Right lobe of liver (tissue), 4 donors: ENCODE data around the gene ACACA.

Experiments used
- CTCF ChIP-seq, 4 donors: fragments of 200-600 bp in 3 of 4; fragments of 450-650 bp in 1 of 4; IDR thresholded peaks; one replicate each; pipeline versions ENCODE4 v1.5.1 to v1.8.0; 2016 to 2022; ENCODE audit warnings: antibody characterized with exemption in 4 of 4, mild to moderate bottlenecking in 2 of 4
- POLR2A ChIP-seq: fragments of 450-650 bp; IDR thresholded peaks from one replicate; pipeline ENCODE4 v1.6.1; 2017; ENCODE audit warnings: antibody characterized with exemption, mild to moderate bottlenecking
- donor health status: DM: no; HTN: no; CAD: no.
- donor health status: DM: no; HTN: no; CAD: no.
- donor health status: DM: no; HTN: yes; CAD: no.

DNA sequence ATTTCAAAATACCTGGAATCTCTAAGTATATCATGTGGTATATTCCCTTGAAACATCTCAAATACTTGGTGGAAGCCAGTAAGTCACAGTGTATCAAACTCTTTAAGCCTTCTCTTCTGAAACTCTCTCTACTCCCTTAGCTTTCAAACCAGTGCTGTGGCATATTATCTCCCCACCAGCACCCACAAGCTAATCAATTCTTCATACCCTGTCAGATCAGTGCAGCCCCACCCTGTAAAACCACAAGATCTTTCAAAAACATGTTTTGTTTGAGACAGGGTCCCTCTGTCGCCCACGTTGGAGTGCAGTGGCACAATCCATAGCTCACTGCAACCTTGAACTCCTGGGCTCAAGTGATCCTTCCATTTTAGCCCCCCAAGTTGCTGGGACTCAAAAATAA, 122.4 kb downstream of the ACACA start:
- no peak for TF ChIP-seq POLR2A
- TF ChIP-seq CTCF (IDR thresholded peaks at IDR 0.05), result no peak
